Kidney glomerular epithelial cell (primary cell): ENCODE measurements around the gene MAP1S.
A peak's percentile ranks its signal among the peaks of the same experiment; 100 is the strongest.

Experiments
- DNase-seq: peaks from one replicate; lab custom pipeline; 2025; lab: John Stamatoyannopoulos, UW

Gene MAP1S, protein sequence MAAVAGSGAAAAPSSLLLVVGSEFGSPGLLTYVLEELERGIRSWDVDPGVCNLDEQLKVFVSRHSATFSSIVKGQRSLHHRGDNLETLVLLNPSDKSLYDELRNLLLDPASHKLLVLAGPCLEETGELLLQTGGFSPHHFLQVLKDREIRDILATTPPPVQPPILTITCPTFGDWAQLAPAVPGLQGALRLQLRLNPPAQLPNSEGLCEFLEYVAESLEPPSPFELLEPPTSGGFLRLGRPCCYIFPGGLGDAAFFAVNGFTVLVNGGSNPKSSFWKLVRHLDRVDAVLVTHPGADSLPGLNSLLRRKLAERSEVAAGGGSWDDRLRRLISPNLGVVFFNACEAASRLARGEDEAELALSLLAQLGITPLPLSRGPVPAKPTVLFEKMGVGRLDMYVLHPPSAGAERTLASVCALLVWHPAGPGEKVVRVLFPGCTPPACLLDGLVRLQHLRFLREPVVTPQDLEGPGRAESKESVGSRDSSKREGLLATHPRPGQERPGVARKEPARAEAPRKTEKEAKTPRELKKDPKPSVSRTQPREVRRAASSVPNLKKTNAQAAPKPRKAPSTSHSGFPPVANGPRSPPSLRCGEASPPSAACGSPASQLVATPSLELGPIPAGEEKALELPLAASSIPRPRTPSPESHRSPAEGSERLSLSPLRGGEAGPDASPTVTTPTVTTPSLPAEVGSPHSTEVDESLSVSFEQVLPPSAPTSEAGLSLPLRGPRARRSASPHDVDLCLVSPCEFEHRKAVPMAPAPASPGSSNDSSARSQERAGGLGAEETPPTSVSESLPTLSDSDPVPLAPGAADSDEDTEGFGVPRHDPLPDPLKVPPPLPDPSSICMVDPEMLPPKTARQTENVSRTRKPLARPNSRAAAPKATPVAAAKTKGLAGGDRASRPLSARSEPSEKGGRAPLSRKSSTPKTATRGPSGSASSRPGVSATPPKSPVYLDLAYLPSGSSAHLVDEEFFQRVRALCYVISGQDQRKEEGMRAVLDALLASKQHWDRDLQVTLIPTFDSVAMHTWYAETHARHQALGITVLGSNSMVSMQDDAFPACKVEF

DNA sequence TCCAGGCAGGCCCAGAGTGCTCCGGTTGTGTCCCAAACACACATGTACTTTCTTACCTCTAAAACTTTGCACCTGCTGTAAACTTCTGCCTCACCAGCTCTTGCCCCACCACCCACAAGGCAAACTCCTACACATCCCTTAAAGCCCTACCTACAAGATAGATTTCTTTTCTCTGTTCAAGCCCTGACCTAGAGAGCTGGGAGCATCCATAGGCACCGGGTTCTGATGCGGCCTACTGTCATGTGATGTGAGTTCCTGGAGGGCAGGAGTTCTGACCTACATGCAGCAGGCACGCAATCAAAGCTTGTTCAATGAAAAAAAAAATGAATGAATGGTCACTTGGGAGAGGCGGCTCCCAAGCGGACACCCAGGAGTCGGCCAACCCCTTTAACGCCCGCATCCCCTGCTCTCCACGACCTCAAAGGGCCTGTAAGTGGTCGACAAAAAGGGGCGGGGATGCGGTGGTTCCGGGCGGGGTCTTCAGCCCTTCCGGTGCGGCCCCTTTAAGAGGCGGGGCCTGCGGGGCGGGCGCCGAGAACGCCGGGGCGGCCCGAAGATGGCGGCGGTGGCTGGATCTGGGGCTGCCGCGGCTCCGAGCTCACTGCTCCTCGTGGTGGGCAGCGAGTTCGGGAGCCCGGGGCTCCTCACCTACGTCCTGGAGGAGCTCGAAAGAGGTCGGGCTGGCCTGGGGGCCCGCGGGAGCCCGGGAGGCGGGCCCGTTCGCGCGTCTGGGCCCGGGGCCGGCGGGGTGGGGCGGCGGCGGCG, at the start of gene MAP1S:
Gene MAP1S (plus strand): TSS at position 534 of the 765 bp plus-strand sequence. CDS start 23 bp downstream, at position 557.
- peak; percentile 21 for DNase-seq

DNA sequence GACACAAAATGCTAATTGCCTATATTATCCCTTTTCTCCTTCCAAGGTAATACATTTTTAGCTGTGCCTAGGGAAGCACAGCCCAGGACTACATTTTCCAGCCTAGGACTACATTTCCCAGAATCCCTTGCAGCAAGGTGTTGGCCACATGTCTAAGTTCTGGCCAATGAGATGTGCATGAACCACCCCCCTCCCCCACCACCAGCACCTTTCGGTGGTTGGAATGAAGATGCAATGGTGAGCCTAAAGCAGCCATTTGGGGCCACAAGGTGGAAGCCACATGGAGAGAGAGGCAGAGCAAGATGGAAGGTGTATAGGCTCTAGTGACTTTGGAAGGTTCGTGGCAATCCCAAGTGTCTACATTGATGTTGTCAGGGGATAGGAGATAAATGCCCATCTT, 47.4 kb upstream of the MAP1S start:
- no peak for DNase-seq

DNA sequence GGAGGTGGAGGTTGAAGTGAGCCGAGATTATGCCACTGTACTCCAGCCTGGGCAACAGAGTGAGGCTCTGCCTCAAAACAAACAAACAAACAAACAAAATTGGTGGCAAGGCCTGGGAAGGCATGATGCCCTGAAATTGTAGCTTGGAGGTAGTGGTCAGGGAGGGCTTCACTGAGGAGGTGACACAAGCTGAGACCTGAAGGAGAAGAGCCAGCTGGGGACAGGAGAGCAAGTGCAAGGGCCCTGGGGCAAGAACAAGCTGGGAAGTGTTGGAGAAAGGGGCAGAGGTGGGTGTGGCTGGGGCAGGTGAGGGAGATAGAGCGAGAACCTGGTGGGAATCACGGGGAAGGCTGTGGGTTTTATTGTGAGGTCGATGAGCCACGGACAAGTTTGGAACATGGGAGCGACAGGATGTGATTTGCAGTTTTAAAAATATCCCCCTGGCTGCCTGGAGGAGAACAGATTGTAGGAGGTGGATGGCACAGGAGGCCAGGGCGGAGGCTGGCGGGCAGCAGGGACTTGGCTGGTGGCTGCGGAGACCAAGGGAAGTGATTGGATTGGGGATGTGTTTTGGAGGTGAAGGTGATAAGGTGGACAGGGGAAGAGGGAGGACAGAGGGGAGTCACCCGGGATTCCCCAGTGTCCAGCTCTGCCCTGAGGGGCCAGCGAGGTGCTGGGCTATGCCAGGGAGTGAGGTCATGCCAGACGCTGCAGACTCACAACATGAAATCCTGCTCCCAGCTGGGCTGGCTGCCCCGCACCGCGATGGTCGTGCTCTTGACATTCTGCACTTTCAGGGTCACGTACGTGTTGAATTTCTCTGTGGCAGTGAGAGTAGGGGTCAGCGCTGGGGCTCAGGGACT, 45.1 kb upstream of the MAP1S start:
- no peak for DNase-seq

DNA sequence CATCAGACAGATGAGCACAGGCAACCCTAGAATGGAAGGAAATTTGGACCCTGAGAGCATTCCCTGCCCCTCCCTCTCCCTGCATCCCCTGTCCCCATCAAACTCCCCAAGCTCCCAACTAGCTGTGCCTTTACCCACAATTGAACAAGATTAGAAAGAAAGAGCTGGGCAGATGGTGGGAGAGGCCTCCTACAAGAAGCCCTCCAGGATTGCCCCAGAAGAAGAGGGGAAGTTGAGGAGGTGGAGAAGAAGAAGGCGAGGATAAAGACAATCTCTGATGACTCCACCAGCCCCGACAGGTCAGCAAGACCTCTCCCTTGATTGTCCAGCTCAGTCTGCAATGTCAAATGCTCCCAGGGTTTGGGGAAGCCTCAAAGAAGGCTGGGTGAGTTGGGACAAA, 43.0 kb upstream of the MAP1S start:
- no peak for DNase-seq

DNA sequence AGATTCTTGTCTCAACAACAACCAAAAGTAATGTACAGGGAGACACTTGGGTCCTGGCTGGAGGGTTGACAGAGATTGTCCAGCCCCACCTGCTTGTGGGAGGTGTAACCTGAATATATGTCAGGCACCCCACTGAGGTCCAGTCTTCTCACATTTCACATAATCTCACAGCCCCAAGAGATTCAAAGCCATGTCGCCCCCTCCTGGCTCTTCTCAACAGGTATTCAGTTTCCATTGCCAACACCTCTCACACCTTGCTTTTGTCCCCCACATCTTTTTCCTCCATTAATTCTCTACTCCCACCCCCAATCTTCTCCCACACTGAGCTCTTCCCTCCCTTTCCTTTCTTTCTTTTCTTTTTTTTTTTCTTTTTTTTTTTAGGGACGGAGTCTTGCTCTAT, 42.3 kb upstream of the MAP1S start:
- no peak for DNase-seq

DNA sequence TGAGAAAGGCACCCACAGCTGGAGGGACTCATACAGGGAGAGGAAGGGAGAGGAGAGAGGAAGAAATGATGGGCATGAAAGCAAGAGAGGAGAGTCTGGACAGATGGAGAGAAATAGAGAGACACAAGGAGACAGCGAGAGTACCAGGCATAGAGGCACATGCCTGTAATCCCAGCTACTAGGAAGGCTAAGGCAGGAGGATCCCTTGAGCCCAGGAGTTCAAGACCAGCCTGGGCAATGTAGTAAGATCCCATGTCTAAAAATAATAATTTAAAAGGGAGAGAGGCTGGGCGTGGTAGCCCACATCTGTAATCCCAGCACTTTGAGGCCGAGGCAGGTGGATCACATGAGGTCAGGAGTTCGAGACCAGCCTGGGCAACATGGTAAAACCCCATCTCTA, 40.4 kb upstream of the MAP1S start:
- DNase-seq = no peak

DNA sequence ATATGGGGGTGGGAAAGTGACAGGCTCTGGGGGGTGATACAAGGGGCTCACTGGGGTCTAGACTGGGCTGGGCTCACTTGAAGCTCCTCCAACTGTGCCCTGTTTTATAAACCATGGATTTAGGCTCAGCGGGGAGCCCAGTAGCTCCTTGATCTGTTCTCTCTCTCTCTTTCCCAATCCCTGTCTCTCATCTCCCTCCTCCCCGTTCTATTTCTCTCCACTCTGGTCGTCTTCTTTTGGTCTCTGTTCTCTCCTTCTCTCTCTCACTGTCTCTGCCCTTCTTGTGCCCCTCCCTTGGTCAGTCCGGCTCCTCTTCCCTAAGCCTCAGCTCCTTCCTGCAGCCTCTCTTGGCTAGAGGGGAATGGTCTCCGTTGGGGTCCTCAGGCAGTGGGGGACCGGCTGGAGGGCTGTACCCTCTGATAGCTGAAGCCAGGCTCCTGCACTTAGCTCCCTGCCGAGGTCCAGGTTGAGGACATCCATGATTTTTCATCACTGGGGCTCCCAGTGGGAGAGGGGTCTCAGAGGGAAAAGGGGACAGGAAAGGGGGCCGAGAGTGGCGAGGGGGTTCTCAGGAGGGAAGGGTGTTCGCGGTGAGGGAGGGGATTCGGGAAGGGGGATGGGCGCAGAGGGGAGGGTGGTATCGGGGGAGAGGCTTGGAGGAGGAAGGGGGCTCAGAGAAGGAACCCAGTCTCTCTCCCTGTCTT, 39.6 kb upstream of the MAP1S start:
- no peak for DNase-seq

DNA sequence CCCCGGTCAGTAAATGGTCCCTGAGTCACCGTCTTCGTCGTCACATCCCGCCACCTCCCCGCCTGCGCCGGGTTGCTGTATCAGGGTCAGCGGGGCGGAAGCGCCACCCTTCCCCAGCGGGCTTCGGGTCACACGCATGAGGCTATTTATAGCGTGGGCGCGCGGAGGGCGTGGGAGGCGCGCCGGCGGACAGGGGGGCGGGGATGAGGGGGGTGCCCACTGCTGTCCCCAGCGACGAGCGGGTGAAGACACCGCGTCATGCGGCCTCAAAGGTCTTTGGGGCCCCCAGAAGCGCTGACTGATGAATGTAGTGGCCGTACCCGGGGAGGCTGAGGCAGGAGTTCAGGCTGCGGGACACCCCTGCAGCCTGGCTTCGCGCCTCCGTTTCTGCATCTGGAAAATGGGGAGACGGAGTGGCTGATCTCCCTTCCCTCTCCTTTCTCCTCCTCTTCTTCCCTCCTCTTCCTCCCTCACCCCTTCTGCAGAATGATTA, 39.0 kb upstream of the MAP1S start:
- no peak for DNase-seq

DNA sequence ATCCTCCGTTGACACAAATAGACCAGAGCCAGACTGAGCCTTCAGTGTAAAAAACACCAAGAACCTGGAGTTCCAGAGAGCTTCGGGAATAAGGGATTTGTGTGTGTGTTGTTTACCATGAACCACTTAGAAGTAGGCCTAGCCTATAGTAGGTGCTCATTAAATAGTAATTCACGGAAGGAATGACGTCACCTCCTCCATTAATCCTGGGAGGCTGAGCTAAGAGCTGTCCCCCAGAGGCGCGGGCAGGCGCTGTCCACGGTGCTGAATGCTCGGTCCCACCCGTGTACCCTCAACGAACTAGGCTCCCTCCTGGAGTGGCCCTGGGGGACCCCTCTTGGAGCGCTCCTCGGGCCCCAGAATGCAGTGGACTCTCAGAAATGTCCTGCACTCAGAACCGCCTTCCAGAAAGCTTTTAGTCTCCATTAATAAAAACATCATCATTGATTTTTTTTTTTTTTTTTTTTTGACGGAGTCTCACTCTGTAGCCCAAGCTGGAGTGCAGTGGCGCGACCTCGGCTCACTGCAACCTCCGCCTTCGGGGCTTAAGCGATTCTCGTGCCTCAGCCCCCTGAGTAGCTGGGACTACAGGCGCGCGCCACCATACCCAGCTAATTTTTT, 37.7 kb upstream of the MAP1S start:
- DNase-seq = no peak

DNA sequence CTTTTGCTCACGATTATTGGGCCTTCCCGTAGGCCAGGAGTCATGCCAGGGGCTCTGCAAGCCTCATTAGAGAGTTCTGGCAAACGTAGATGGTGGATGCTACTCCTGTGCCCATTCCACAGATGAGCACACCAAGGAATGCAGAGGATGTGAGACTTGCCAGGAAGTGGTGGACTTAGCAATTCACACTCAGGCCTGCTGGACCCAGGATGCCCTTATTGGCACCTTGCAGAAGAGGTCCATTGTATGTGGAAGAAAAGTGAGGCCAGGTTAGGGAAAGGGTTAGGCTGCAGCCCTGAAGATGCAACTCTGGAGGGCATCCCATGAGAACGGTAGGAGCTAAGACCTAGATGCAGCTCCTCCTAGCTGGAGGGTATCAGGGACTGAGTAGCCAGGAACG, 37.0 kb upstream of the MAP1S start:
- no peak for DNase-seq

DNA sequence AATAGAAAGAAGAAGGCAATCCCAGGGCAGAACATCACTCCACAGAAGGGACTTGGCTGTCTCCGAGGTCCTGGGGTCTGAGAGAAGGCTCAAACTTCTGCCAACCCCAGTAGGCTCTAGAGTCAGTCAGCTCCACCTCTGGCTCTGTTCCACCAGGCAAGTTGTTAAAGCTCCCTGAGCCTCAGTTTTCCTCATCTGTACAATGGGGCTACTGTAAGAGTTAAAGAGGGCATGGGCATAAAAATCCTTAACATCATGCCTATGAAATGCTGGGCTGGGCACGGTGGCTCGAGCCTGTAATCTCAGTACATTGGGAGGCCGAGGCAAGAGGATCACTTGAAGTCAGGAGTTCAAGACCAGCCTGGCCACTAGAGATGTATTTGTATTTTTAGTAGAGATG, 36.2 kb upstream of the MAP1S start:
- DNase-seq = no peak

DNA sequence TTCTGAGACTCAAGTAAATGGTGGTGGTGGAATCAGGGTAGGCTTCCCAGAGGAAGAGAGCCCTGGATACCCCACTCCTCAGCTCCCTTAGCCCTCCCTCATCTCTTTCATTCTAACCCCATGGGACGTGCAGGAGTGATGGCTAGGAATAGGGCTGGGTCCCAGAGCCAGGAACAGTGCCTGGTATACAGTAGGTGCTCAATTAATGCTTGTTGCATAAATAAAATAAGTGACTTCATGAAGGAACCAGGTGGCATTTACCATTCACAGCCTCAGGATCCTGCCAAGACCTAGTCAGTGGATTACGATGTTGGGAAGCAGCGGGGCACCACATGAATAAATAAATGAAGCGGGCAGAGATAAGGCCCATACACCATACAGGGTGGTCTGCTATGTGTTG, 35.0 kb upstream of the MAP1S start:
- no peak for DNase-seq

DNA sequence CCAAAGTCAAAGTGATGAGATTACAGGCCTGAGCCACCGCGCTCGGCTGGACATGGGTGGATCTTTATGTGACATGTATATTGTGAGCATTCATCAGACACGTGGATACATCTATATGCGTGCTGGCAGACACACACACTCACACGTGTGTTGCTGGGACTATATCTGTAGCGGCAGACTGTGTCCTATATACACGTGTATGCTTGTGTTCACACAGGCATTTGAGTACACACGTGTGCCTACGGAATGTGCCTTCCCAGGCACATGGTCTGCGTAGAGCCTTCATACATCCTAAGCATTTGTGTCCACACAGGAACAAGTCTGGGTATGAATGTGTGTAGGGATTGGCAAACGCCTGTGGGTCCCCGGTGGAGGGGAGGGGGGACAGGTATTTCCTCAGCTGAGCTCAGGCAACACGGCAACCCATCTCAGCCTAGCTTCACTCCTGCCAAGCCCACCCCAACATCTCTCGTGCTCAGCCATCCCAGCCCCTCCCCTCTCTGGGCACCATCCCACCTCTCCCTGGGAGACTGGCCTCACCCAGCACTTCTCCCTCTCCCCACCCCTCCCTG, 33.7 kb upstream of the MAP1S start:
- no peak for DNase-seq

DNA sequence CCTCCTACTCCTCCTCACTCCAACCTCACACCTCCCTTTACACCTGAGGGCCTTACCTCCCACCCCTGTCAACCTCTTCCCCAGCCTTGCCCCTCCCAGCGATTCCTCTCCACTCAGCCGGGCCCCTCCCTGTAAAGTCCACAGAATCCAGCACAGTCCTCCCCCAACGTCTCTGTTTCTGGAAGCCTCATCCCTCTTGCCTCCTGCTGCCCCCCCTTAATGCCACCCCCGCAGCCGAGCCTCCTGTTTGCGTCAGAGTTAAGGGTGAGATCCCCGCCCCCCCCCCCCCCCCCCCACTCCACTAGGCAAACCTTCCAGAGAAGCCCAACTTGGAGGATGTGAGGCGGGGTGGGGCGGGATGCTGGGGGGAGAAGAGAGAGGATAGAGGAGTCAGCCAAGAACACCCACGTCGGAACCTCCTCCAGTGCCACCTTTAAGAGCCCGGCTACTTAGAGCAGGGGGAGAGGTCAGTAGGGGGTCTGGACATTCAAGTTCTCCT, 33.2 kb upstream of the MAP1S start:
- DNase-seq = no peak

DNA sequence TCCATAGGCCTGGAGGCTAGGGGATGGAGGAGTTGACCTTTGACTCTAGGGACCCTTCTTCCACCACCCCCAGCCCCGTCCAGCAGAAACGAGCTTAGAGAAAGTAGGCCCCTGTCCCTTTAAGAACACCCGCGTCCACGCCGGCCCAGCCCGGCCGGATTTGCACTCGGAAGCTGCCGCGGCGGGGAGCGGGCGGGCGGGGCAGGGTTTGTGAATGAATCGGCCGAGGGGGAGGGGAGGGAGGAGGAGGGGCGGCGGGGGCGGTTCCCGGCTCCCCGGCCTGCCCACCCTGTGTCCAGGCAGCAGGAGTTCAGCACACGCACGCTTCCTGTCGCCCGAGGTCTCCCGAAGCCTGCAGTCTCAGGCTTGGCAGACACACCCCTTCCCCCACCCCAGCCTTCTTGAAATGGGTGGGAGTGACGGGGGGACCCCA, 32.7 kb upstream of the MAP1S start:
- no peak for DNase-seq

DNA sequence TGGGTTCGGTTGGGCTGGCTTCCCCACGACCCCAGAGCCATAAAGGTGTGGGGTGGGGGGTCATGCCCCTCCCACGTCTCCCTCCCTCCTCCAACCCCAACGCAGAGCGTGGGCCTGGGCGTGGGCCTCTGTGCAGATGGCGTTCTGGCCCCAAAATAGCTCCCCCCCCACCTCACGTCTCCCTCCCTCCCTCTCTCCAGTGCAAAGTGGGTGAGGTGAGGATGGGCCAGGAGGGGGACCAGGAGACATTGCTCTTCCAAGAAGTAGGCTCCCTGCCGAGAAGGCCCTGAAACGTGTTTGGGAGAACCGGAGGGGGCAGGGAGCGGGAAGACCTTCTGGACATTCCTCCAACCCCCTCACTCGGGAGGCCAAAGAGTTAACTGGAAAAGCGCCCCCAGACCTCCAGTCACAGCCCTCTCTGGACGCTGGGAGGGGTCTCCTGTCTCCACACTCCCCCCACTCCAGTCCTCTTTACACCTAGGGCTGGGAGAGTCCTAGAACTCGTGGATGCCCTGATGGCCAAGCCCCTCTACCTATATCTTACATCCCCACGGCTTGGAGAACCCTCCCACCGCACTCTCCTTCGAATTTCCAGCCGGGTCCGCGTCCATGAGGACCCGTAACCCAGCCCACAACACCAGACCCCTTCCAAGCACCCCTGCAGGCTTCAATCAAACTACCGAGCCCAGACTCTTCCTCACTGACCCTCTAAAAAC, 32.0 kb upstream of the MAP1S start:
- DNase-seq = no peak

DNA sequence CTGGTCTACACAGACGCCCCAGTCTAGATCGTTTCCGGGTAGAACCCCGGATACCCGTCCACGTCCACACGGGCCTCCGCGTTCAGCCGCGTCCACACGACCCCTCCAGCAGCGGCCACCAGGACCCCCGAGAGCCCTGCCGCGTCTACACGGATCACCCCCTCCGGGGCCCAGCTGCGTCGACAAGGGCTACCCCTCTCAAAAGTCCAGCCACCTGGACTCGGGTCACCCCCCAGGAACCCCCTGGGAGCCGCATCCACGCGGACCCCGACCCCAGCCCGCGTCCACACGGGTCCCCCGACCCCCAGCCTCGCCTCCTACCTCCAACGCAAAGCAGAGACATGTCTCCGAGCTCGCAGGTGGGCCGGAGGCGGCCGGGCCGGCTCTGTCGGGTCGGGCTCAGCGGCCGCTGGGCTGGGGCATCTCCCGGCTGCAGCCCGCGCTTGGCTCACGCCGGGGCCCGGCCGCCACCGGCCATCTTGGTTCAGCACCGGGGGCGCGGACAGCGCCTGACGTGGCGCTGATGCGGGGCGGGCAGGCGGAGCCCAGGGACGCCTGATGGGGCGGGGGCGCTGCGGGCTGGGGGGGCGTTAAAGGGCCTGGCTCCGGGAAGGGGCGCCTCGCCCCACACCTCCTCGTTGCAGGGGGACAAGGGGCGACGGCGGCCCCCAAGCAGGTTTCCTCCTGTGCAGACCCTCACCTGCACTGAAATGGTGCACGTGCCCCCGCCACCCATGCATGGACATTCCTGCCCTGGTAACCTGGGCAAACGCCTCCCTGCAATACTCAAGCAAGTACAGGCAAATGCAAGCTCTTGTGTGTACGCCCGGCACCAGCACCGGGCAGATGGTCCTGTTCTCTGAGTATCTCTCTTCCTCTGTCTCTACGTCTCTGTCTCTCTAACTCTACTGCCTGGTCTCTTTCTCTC, 31.2 kb upstream of the MAP1S start, which contains the start of gene UNC13A:
Gene UNC13A (minus strand): TSS at position 498 of the 928 bp plus-strand sequence. CDS start 155 bp downstream, at position 343.
- no peak for DNase-seq
